ENCODE measurements around the gene OCA2. TPM values are rescaled to one million over a fixed set of nuclear protein-coding genes. Genes with fewer than 3 reads are reported as not detected.
A peak's percentile ranks its signal among the peaks of the same experiment; 100 is the strongest.

The OCA2 gene
- total RNA-seq, 1 donor from 2014 or later = 0.25 TPM

GRCh38 chr15:27865323-27865922 is 233.7 kb downstream of the OCA2 start:
- intact Hi-C loops (cut with DNase I) = loop anchor here (10.0 kb wide), 1 partner anchor 59 kb away; no protein-coding TSS in a partner anchor
- no peaks in the 10 kb centered on the region for H3K27me3 ChIP-seq
- DNase-seq (ENCODE audit: extremely low spot score in 2 of 2) = peak in 1 of 2 donors; percentile 93
- TF ChIP-seq POLR2AphosphoS5 (IDR thresholded peaks at IDR 0.05; ENCODE audit: insufficient read depth in 1 of 2, low read depth in 1 of 2) (no peak), POLR2A (IDR thresholded peaks at IDR 0.05) (no peak), CTCF (IDR thresholded peaks at IDR 0.05) (no peak)
- H3K4me1 ChIP-seq = peaks cover 5% of the 10 kb centered on the region
- H3K36me3 ChIP-seq = no peaks in the 10 kb centered on the region
- H3K9me3 ChIP-seq = no peaks in the 10 kb centered on the region
- H3K4me3 ChIP-seq = no peak overlapping the region
- H3K27ac ChIP-seq = no peak overlapping the region

- no peak for DNase-seq (ENCODE audit: extremely low spot score in 2 of 2)
- H3K9me3 ChIP-seq = no peaks in the 10 kb centered on the region
- no peaks in the 10 kb centered on the region for H3K36me3 ChIP-seq
- no peak for TF ChIP-seq CTCF (IDR thresholded peaks at IDR 0.05)
- TF ChIP-seq POLR2A (IDR thresholded peaks at IDR 0.05) = no peak
- no peak for TF ChIP-seq POLR2AphosphoS5 (IDR thresholded peaks at IDR 0.05; ENCODE audit: insufficient read depth in 1 of 2, low read depth in 1 of 2)
- intact Hi-C loops (cut with DNase I) = loop anchor here (10.0 kb wide), 1 partner anchor 60 kb away; no protein-coding TSS in a partner anchor
- H3K4me1 ChIP-seq = no peaks in the 10 kb centered on the region
- no peaks in the 10 kb centered on the region for H3K27me3 ChIP-seq
- no peak overlapping the region for H3K27ac ChIP-seq
- H3K4me3 ChIP-seq = no peak overlapping the region
These were observed 234.4 kb downstream of the OCA2 start for GRCh38 chr15:27864719-27865118.

GRCh38 chr15:27864086-27864485 is 235.0 kb downstream of the OCA2 start:
- Histone ChIP-seq H3K27ac (no peak overlapping the region), H3K4me1 (no peaks in the 10 kb centered on the region), H3K4me3 (no peak overlapping the region), H3K27me3 (no peaks in the 10 kb centered on the region), H3K9me3 (no peaks in the 10 kb centered on the region), H3K36me3 (no peaks in the 10 kb centered on the region)
- intact Hi-C loops (cut with DNase I) = loop anchor here (10.0 kb wide), 1 partner anchor 61 kb away; no protein-coding TSS in a partner anchor
- no peak for DNase-seq (ENCODE audit: extremely low spot score in 2 of 2)
- no peak for TF ChIP-seq POLR2A (IDR thresholded peaks at IDR 0.05)
- no peak for TF ChIP-seq CTCF (IDR thresholded peaks at IDR 0.05)
- TF ChIP-seq POLR2AphosphoS5 (IDR thresholded peaks at IDR 0.05; ENCODE audit: insufficient read depth in 1 of 2, low read depth in 1 of 2) = no peak

- H3K36me3 ChIP-seq = no peaks in the 10 kb centered on the region
- intact Hi-C loops (cut with DNase I) = loop anchor here (10.0 kb wide), 1 partner anchor 62 kb away; no protein-coding TSS in a partner anchor
- H3K9me3 ChIP-seq = no peaks in the 10 kb centered on the region
- H3K4me1 ChIP-seq = no peaks in the 10 kb centered on the region
- H3K4me3 ChIP-seq = no peak overlapping the region
- H3K27me3 ChIP-seq = no peaks in the 10 kb centered on the region
- TF ChIP-seq CTCF (IDR thresholded peaks at IDR 0.05) (no peak), POLR2A (IDR thresholded peaks at IDR 0.05) (no peak), POLR2AphosphoS5 (IDR thresholded peaks at IDR 0.05; ENCODE audit: insufficient read depth in 1 of 2, low read depth in 1 of 2) (no peak)
- no peak overlapping the region for H3K27ac ChIP-seq
- DNase-seq (ENCODE audit: extremely low spot score in 2 of 2) = peak in 1 of 2 donors; percentile 82
These were observed 236.1 kb downstream of the OCA2 start for GRCh38 chr15:27863000-27863399.

GRCh38 chr15:27861171-27861570 is 237.9 kb downstream of the OCA2 start:
- Histone ChIP-seq H3K36me3 (no peaks in the 10 kb centered on the region), H3K27me3 (no peaks in the 10 kb centered on the region), H3K27ac (no peak overlapping the region), H3K4me1 (no peaks in the 10 kb centered on the region), H3K4me3 (no peak overlapping the region), H3K9me3 (no peaks in the 10 kb centered on the region)
- DNase-seq (ENCODE audit: extremely low spot score in 2 of 2) = peak in 1 of 2 donors; percentile 77
- intact Hi-C loops (cut with DNase I) = loop anchor here (10.0 kb wide), 1 partner anchor 64 kb away; no protein-coding TSS in a partner anchor
- TF ChIP-seq CTCF (IDR thresholded peaks at IDR 0.05) (no peak), POLR2A (IDR thresholded peaks at IDR 0.05) (no peak), POLR2AphosphoS5 (IDR thresholded peaks at IDR 0.05; ENCODE audit: insufficient read depth in 1 of 2, low read depth in 1 of 2) (no peak)

All from vagina (tissue), 2 donors.